ENCODE data around the gene UTS2. TPM values are rescaled to one million over a fixed set of nuclear protein-coding genes. Genes with fewer than 3 reads are reported as not detected.

UTS2 gene
- total RNA-seq, 1 experiment from 2014 or later: not detected

DNA sequence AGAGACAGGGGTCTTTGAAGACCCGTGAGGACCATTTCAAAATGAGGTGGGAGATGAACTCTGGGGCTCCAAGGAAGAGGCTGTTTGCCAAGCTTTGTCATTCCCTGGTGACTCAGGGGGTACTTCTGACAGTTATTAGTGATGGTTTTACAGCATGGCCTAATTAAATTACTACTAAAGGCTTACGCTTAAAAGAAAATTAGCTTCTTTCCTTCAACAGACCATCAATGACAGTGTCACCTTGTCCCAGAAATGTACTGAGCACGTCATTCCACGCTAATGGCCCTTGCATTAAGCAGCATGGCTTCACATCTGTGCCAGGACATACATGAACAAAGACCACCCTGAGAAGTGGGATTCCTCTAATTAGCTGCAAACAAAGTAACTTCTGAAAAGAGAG, 5.1 kb upstream of the UTS2 start:
- Mint-ChIP-seq H3K9me3 (no peaks in the 10 kb centered on the region), H3K4me1 (peaks cover 12% of the 10 kb centered on the region), H3K36me3 (no peaks in the 10 kb centered on the region), H3K4me3 (no peak overlapping the region), H3K27ac (no peak overlapping the region), H3K27me3 (ENCODE audit: low read depth) (no peaks in the 10 kb centered on the region)
- POLR2A ChIA-PET: no interaction called here
- CTCF ChIA-PET: no interaction called here
- no peak for DNase-seq (ENCODE audit: low spot score)
- no peak for ATAC-seq
- TF ChIP-seq, protein P1, sequence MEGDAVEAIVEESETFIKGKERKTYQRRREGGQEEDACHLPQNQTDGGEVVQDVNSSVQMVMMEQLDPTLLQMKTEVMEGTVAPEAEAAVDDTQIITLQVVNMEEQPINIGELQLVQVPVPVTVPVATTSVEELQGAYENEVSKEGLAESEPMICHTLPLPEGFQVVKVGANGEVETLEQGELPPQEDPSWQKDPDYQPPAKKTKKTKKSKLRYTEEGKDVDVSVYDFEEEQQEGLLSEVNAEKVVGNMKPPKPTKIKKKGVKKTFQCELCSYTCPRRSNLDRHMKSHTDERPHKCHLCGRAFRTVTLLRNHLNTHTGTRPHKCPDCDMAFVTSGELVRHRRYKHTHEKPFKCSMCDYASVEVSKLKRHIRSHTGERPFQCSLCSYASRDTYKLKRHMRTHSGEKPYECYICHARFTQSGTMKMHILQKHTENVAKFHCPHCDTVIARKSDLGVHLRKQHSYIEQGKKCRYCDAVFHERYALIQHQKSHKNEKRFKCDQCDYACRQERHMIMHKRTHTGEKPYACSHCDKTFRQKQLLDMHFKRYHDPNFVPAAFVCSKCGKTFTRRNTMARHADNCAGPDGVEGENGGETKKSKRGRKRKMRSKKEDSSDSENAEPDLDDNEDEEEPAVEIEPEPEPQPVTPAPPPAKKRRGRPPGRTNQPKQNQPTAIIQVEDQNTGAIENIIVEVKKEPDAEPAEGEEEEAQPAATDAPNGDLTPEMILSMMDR (IDR thresholded peaks at IDR 0.05): no peak

DNA sequence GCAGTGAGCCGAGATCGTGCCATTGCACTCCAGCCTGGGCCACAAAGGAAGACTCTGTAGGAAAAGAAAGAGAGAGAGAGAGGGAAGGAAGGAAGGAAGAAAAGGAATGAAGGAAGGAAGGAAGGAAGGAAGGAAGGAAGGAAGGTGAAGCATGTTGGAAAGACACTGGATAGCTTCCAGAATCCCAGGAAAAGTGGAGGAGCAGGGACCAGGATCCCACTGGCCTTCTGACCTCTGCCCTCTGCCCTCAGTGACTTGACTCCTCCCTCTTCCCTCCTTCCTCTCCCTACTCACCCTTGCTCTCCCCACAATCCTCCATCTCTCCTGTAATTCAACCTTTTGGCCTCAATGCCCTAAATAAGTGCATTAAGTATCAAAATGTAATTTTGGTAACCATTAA, 4.1 kb upstream of the UTS2 start:
- ATAC-seq (no peak), DNase-seq (ENCODE audit: low spot score) (no peak)
- Mint-ChIP-seq H3K4me3 (no peak overlapping the region), H3K4me1 (peaks cover 18% of the 10 kb centered on the region), H3K9me3 (no peaks in the 10 kb centered on the region), H3K27ac (no peak overlapping the region), H3K36me3 (no peaks in the 10 kb centered on the region), H3K27me3 (ENCODE audit: low read depth) (no peaks in the 10 kb centered on the region)
- CTCF ChIA-PET: interaction anchor here (1.2 kb wide), 1 partner anchor 188 kb away, joined by 3 read pairs; no protein-coding TSS in a partner anchor
- POLR2A ChIA-PET: no interaction called here
- TF ChIP-seq HMGA2 (CRISPR knock-in tag; IDR thresholded peaks at IDR 0.05) (no peak), ZNF232 (CRISPR knock-in tag; IDR thresholded peaks at IDR 0.05) (no peak), NR1H2 (CRISPR knock-in tag; IDR thresholded peaks at IDR 0.05) (no peak), ETV6 (CRISPR knock-in tag; IDR thresholded peaks at IDR 0.05) (no peak), NFE2L1 (CRISPR knock-in tag; IDR thresholded peaks at IDR 0.05) (no peak), ZNF121 (CRISPR knock-in tag; IDR thresholded peaks at IDR 0.05) (no peak), TEAD4 (CRISPR knock-in tag; IDR thresholded peaks at IDR 0.05) (no peak), ELF4 (CRISPR knock-in tag; IDR thresholded peaks at IDR 0.05; ENCODE audit: low read depth) (no peak), MXD4 (CRISPR knock-in tag; IDR thresholded peaks at IDR 0.05; ENCODE audit: borderline replicate concordance) (no peak), GRHL2 (CRISPR knock-in tag; IDR thresholded peaks at IDR 0.05; ENCODE audit: insufficient replicate concordance, severe bottlenecking) (no peak), JAZF1 (CRISPR knock-in tag; IDR thresholded peaks at IDR 0.05) (no peak), ESRRA (CRISPR knock-in tag; IDR thresholded peaks at IDR 0.05; ENCODE audit: borderline replicate concordance) (no peak)
- TF ChIP-seq, protein P2, sequence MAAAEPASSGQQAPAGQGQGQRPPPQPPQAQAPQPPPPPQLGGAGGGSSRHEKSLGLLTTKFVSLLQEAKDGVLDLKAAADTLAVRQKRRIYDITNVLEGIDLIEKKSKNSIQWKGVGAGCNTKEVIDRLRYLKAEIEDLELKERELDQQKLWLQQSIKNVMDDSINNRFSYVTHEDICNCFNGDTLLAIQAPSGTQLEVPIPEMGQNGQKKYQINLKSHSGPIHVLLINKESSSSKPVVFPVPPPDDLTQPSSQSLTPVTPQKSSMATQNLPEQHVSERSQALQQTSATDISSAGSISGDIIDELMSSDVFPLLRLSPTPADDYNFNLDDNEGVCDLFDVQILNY (CRISPR knock-in tag; IDR thresholded peaks at IDR 0.05): no peak
- TF ChIP-seq, protein P3, sequence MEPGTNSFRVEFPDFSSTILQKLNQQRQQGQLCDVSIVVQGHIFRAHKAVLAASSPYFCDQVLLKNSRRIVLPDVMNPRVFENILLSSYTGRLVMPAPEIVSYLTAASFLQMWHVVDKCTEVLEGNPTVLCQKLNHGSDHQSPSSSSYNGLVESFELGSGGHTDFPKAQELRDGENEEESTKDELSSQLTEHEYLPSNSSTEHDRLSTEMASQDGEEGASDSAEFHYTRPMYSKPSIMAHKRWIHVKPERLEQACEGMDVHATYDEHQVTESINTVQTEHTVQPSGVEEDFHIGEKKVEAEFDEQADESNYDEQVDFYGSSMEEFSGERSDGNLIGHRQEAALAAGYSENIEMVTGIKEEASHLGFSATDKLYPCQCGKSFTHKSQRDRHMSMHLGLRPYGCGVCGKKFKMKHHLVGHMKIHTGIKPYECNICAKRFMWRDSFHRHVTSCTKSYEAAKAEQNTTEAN (CRISPR knock-in tag; IDR thresholded peaks at IDR 0.05): no peak
- TF ChIP-seq, protein P4, sequence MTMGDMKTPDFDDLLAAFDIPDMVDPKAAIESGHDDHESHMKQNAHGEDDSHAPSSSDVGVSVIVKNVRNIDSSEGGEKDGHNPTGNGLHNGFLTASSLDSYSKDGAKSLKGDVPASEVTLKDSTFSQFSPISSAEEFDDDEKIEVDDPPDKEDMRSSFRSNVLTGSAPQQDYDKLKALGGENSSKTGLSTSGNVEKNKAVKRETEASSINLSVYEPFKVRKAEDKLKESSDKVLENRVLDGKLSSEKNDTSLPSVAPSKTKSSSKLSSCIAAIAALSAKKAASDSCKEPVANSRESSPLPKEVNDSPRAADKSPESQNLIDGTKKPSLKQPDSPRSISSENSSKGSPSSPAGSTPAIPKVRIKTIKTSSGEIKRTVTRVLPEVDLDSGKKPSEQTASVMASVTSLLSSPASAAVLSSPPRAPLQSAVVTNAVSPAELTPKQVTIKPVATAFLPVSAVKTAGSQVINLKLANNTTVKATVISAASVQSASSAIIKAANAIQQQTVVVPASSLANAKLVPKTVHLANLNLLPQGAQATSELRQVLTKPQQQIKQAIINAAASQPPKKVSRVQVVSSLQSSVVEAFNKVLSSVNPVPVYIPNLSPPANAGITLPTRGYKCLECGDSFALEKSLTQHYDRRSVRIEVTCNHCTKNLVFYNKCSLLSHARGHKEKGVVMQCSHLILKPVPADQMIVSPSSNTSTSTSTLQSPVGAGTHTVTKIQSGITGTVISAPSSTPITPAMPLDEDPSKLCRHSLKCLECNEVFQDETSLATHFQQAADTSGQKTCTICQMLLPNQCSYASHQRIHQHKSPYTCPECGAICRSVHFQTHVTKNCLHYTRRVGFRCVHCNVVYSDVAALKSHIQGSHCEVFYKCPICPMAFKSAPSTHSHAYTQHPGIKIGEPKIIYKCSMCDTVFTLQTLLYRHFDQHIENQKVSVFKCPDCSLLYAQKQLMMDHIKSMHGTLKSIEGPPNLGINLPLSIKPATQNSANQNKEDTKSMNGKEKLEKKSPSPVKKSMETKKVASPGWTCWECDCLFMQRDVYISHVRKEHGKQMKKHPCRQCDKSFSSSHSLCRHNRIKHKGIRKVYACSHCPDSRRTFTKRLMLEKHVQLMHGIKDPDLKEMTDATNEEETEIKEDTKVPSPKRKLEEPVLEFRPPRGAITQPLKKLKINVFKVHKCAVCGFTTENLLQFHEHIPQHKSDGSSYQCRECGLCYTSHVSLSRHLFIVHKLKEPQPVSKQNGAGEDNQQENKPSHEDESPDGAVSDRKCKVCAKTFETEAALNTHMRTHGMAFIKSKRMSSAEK (CRISPR knock-in tag; IDR thresholded peaks at IDR 0.05; ENCODE audit: borderline replicate concordance): no peak
- TF ChIP-seq, protein P5, sequence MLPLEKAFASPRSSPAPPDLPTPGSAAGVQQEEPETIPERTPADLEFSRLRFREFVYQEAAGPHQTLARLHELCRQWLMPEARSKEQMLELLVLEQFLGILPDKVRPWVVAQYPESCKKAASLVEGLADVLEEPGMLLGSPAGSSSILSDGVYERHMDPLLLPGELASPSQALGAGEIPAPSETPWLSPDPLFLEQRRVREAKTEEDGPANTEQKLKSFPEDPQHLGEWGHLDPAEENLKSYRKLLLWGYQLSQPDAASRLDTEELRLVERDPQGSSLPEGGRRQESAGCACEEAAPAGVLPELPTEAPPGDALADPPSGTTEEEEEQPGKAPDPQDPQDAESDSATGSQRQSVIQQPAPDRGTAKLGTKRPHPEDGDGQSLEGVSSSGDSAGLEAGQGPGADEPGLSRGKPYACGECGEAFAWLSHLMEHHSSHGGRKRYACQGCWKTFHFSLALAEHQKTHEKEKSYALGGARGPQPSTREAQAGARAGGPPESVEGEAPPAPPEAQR (CRISPR knock-in tag; IDR thresholded peaks at IDR 0.05): no peak

Data from WTC11 (cell line).